HG03039 (cell line): Measurements from ENCODE around the gene MRPL22.
"Not testable (repeated sequence)": the region's sequence is repeated elsewhere in the genome, so short reads cannot be mapped to it uniquely, and the experiment has no call there.

Experiments
- ATAC-seq: cut with Tn5 transposase; IDR thresholded peaks from one replicate; pipeline ENCODE4 v1.9.1; 2021; ENCODE audit warnings: mild to moderate bottlenecking, moderate library complexity; ENCODE audit not compliant: unreplicated experiment

The MRPL22 gene

GRCh38 chr5:154986151-154986550 lies 45.3 kb downstream of the MRPL22 start:
- ATAC-seq = no peak

GRCh38 chr5:154989626-154990025 lies 48.8 kb downstream of the MRPL22 start:
- ATAC-seq = no peak

- no peak for ATAC-seq
Measured at GRCh38 chr5:154993461-154993860, 52.6 kb downstream of the MRPL22 start.

- no peak for ATAC-seq
Measured at GRCh38 chr5:154995679-154996078, 54.8 kb downstream of the MRPL22 start.

- ATAC-seq = no peak
Measured at GRCh38 chr5:154997746-154998145, 56.9 kb downstream of the MRPL22 start.

GRCh38 chr5:154999865-155000264 lies 59.0 kb downstream of the MRPL22 start:
- ATAC-seq = peak; percentile 73

GRCh38 chr5:155001523-155001922 lies 60.6 kb downstream of the MRPL22 start:
- no peak for ATAC-seq

GRCh38 chr5:155002722-155003121 lies 61.8 kb downstream of the MRPL22 start:
- ATAC-seq = not testable (repeated sequence)

GRCh38 chr5:155004138-155004744 lies 63.4 kb downstream of the MRPL22 start:
- ATAC-seq = no peak

GRCh38 chr5:155006265-155006664 lies 65.4 kb downstream of the MRPL22 start:
- ATAC-seq = not testable (repeated sequence)

- ATAC-seq = no peak
Measured at GRCh38 chr5:155008669-155009068, 67.8 kb downstream of the MRPL22 start.

GRCh38 chr5:155010881-155011280 lies 70.0 kb downstream of the MRPL22 start:
- ATAC-seq = no peak

- no peak for ATAC-seq
Measured at GRCh38 chr5:155013526-155013925, 72.7 kb downstream of the MRPL22 start, which contains the start of gene KIF4B. Gene KIF4B, plus strand, starts transcription at chr5:155013755. Its CDS starts 105 bp downstream, at chr5:155013860.

GRCh38 chr5:155015239-155015638 lies 74.4 kb downstream of the MRPL22 start:
- ATAC-seq = no peak

- ATAC-seq = peak; percentile 99
Measured at GRCh38 chr5:155017610-155018009, 76.7 kb downstream of the MRPL22 start.
